Breast epithelium (tissue), 4 donors: Measurements from ENCODE around the gene GLCCI1. TPM values are rescaled to one million over a fixed set of nuclear protein-coding genes. Genes with fewer than 3 reads are reported as not detected.

Source experiments
- DNase-seq, 2 donors: peaks; one replicate each; pipeline ENCODE4 v3.0.0-alpha.2; 2019; ENCODE audit warnings: low spot score in 2 of 2
- H3K27ac ChIP-seq, 2 donors: fragments of 200-600 bp; sonication (generic) in 1 of 2; one replicate each; pipeline ENCODE4 v1.5.1; 2016 to 2019; ENCODE audit warnings: mild to moderate bottlenecking in 1 of 2
- H3K27me3 ChIP-seq, 2 donors: fragments of 200-600 bp; sonication (generic) in 1 of 2; one replicate each; pipeline versions ENCODE4 v1.5.1 to v1.6.0; 2017 to 2019; ENCODE audit warnings: control low read depth in 1 of 2, mild to moderate bottlenecking in 1 of 2
- H3K36me3 ChIP-seq: fragments of 200-600 bp; one replicate; pipeline ENCODE4 v1.5.1; 2019
- H3K4me1 ChIP-seq, 2 donors: fragments of 200-600 bp; sonication (generic); one replicate each; pipeline ENCODE4 v1.5.1; 2016 to 2019; ENCODE audit warnings: control low read depth in 1 of 2
- H3K4me3 ChIP-seq, 3 donors: fragments of 200-600 bp; sonication (generic); 1 replicate in 2 of 3; 2 replicates in 1 of 3; pipeline ENCODE4 v1.5.1; 2016 to 2019; ENCODE audit warnings: mild to moderate bottlenecking in 3 of 3, moderate library complexity in 2 of 3
- H3K9me3 ChIP-seq, 2 donors: fragments of 200-600 bp; sonication (generic) in 1 of 2; one replicate each; pipeline ENCODE4 v1.5.1; 2016 to 2019; ENCODE audit warnings: control low read depth in 1 of 2
- POLR2A ChIP-seq: fragments of 450-650 bp; IDR thresholded peaks from one replicate; pipeline ENCODE4 v1.6.1; 2016; ENCODE audit warnings: antibody characterized with exemption, mild to moderate bottlenecking, moderate library complexity
- POLR2AphosphoS5 ChIP-seq, 3 donors: sonication (generic); formaldehyde crosslinking; IDR thresholded peaks; one replicate each; pipeline ENCODE4 v1.6.1; 2017; ENCODE audit warnings: antibody characterized with exemption in 3 of 3
- intact Hi-C: fragments of 100-400 bp; cut with DNase I; formaldehyde crosslinking; loops from one replicate; pipeline ENCODE4 v1.15.1; 2023; ENCODE audit warnings: low total_unique reads
- total RNA-seq, 3 donors: library from RNA; depleted of rRNA; stranded (reverse); fragments of >200 nt; gene quantifications; one replicate each; pipeline ENCODE4 v1.1.0, GENCODE V29; 2016
- TF ChIP-seq, protein P1 (sequence below), 3 donors: fragments of 450-650 bp; IDR thresholded peaks; one replicate each; pipeline ENCODE4 v1.5.1; 2016 to 2017; ENCODE audit warnings: antibody characterized with exemption in 3 of 3, mild to moderate bottlenecking in 3 of 3, moderate library complexity in 3 of 3

GLCCI1 gene
- total RNA-seq, 3 donors from 2014 or later = 11.7 to 29.1 (median 18.4) TPM

DNA sequence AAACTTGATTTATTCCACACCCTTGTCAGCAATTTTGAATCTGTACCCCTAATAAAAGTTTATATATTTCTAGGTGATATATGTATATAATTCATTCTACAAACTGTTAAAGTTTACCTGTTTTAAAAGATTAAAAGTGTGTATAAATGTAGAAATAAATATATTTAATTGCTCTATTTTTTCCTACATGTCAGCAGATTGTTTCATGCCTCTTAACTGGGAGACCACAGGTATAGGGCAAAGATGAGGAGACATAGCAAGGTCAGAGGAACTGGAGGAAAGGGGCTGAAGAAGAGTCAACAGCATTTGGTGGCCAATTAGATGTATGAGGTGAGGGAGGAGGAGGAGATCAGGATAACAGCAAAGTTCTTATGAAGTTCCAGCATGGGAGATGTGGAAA is 109.8 kb downstream of the GLCCI1 start:
- Histone ChIP-seq H3K9me3 (no peaks in the 10 kb centered on the region), H3K4me1 (no peaks in the 10 kb centered on the region), H3K27me3 (no peaks in the 10 kb centered on the region), H3K36me3 (no peaks in the 10 kb centered on the region), H3K4me3 (no peak overlapping the region), H3K27ac (no peak overlapping the region)
- intact Hi-C loops = no loop called here
- DNase-seq = no peak
- TF ChIP-seq POLR2A = no peak
- TF ChIP-seq, protein P1, sequence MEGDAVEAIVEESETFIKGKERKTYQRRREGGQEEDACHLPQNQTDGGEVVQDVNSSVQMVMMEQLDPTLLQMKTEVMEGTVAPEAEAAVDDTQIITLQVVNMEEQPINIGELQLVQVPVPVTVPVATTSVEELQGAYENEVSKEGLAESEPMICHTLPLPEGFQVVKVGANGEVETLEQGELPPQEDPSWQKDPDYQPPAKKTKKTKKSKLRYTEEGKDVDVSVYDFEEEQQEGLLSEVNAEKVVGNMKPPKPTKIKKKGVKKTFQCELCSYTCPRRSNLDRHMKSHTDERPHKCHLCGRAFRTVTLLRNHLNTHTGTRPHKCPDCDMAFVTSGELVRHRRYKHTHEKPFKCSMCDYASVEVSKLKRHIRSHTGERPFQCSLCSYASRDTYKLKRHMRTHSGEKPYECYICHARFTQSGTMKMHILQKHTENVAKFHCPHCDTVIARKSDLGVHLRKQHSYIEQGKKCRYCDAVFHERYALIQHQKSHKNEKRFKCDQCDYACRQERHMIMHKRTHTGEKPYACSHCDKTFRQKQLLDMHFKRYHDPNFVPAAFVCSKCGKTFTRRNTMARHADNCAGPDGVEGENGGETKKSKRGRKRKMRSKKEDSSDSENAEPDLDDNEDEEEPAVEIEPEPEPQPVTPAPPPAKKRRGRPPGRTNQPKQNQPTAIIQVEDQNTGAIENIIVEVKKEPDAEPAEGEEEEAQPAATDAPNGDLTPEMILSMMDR (IDR thresholded peaks at IDR 0.05) = no peak
- TF ChIP-seq POLR2AphosphoS5 (IDR thresholded peaks at IDR 0.05) = no peak

DNA sequence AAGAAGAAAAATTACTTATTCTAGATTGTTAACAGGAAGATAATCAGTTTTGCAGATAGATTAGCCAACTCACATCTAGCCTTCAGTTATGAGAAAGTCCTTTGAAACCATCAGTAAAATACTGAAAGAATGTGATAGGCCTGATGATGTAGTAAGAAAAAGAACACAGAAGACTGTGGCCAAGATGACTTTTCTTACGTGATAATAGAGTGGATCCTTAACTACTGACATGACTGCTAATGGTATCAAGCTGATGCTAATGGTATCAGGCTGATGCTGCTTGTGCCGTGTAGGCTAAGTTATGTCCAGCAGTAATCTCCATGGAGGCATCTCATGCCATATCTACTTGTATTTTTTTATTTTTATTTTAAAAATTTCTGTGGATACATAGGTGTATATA is 114.2 kb downstream of the GLCCI1 start:
- no peaks in the 10 kb centered on the region for H3K36me3 ChIP-seq
- no peaks in the 10 kb centered on the region for H3K9me3 ChIP-seq
- H3K27me3 ChIP-seq = no peaks in the 10 kb centered on the region
- TF ChIP-seq, protein P1 (IDR thresholded peaks at IDR 0.05) = no peak
- no peak for TF ChIP-seq POLR2AphosphoS5 (IDR thresholded peaks at IDR 0.05)
- no peak for TF ChIP-seq POLR2A
- no peak overlapping the region for H3K27ac ChIP-seq
- H3K4me1 ChIP-seq = no peaks in the 10 kb centered on the region
- no peak overlapping the region for H3K4me3 ChIP-seq
- intact Hi-C loops = no loop called here
- no peak for DNase-seq

DNA sequence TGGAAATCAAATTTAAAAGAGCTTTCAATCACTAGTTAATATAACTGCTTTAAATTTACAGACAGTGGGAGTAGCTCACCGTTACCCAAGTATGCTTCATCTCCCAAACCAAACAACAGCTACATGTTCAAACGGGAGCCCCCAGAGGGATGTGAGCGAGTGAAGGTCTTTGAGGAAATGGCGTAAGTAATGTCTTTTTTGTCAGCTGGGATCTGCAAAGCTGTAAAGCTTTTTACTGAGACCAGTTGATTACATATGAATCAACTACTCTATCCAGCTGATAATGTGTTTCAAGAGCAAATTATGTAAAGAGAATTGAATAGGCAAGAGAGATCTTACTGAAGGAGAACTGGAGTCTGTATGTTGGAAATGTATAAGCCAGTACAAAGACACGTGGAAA is 116.2 kb downstream of the GLCCI1 start:
- no peak overlapping the region for H3K27ac ChIP-seq
- H3K27me3 ChIP-seq = no peaks in the 10 kb centered on the region
- DNase-seq = no peak
- H3K4me3 ChIP-seq = no peak overlapping the region
- H3K4me1 ChIP-seq = no peaks in the 10 kb centered on the region
- TF ChIP-seq POLR2A (no peak), POLR2AphosphoS5 (IDR thresholded peaks at IDR 0.05) (no peak)
- TF ChIP-seq, protein P1 (IDR thresholded peaks at IDR 0.05) = no peak
- intact Hi-C loops = no loop called here
- H3K36me3 ChIP-seq = no peaks in the 10 kb centered on the region
- no peaks in the 10 kb centered on the region for H3K9me3 ChIP-seq

DNA sequence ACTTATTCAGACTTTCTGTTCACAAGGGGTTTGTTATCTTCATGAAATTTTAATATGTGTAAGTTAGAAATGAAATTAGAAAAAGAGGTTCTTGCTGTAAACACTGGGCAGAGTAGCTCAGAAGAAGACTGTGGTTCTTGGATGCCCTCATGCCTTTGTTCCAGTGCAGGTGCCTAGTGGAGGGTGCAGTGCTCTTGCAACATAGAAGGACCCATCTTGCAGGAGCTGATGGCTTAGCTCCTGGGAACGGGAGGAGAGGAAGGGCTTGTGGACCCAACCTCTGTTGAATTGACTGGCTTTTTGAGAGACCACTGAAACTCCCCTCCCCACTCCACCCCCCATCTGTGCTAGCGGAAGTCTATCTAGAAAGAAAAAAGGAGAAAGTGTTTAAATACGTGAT is 116.8 kb downstream of the GLCCI1 start:
- Histone ChIP-seq H3K9me3 (no peaks in the 10 kb centered on the region), H3K4me1 (no peaks in the 10 kb centered on the region), H3K4me3 (no peak overlapping the region), H3K36me3 (no peaks in the 10 kb centered on the region), H3K27ac (no peak overlapping the region), H3K27me3 (no peaks in the 10 kb centered on the region)
- intact Hi-C loops = no loop called here
- TF ChIP-seq POLR2A (no peak), POLR2AphosphoS5 (IDR thresholded peaks at IDR 0.05) (no peak)
- TF ChIP-seq, protein P1 (IDR thresholded peaks at IDR 0.05) = no peak
- no peak for DNase-seq

DNA sequence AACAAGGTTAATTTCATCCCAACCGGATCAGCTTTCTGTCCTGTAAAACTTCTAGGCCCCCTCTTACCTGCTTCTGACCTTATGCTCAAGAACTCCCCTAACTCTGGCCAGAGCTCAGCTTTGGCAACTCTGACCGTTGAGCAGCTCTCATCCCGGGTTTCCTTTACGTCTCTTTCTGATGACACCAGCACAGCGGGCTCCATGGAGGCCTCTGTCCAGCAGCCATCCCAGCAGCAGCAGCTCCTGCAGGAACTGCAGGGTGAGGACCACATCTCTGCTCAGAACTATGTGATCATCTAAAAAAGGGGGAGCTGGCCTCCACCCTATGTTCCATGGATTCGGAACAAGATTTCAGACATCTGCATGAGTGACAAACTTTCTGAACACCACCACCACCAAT is 117.6 kb downstream of the GLCCI1 start:
- no peaks in the 10 kb centered on the region for H3K27me3 ChIP-seq
- H3K36me3 ChIP-seq = no peaks in the 10 kb centered on the region
- no peaks in the 10 kb centered on the region for H3K9me3 ChIP-seq
- H3K4me3 ChIP-seq = no peak overlapping the region
- intact Hi-C loops = no loop called here
- H3K27ac ChIP-seq = no peak overlapping the region
- no peaks in the 10 kb centered on the region for H3K4me1 ChIP-seq
- no peak for DNase-seq
- no peak for TF ChIP-seq POLR2AphosphoS5 (IDR thresholded peaks at IDR 0.05)
- TF ChIP-seq POLR2A = no peak
- TF ChIP-seq, protein P1 (IDR thresholded peaks at IDR 0.05) = no peak
